Natural killer cell (primary cell): ENCODE data around the gene BEST3. TPM values are rescaled to one million over a fixed set of nuclear protein-coding genes. Genes with fewer than 3 reads are reported as not detected.
"Not testable (repeated sequence)": the region's sequence is repeated elsewhere in the genome, so short reads cannot be mapped to it uniquely, and the experiment has no call there.

Experiments used
- ATAC-seq, 3 donors: fragments of 150-1000 bp in 2 of 3; fragments of 200-7000 bp in 1 of 3; cut with Tn5 transposase; 1 replicate in 1 of 3; 2 replicates in 2 of 3; pipeline ENCODE4 v1.10.0; 2021; ENCODE audit warnings: mild to moderate bottlenecking in 2 of 3, moderate library complexity in 2 of 3
- DNase-seq, 2 donors: peaks; one replicate each; pipeline versions ENCODE4 v3.0.0 to v3.0.0-alpha.2; 2013 to 2021; ENCODE audit warnings: mixed read lengths in 1 of 2
- H3K27ac ChIP-seq: one replicate; pipeline ENCODE4 v1.5.1; 2013; ENCODE audit warnings: mild to moderate bottlenecking, low read length
- H3K27me3 ChIP-seq: one replicate; pipeline ENCODE4 v1.6.1; 2013; ENCODE audit warnings: low read length; ENCODE audit not compliant: control insufficient read depth, insufficient read depth
- H3K36me3 ChIP-seq: one replicate; pipeline ENCODE4 v1.6.1; 2013; ENCODE audit warnings: low read length; ENCODE audit not compliant: control insufficient read depth, insufficient read depth
- H3K4me1 ChIP-seq: one replicate; pipeline ENCODE4 v1.6.1; 2013; ENCODE audit warnings: low read length; ENCODE audit not compliant: control insufficient read depth, insufficient read depth
- H3K4me3 ChIP-seq: one replicate; pipeline ENCODE4 v1.5.1; 2013; ENCODE audit warnings: low read length
- H3K9me3 ChIP-seq: one replicate; pipeline ENCODE4 v1.6.1; 2013; ENCODE audit warnings: low read length; ENCODE audit not compliant: control insufficient read depth, insufficient read depth
- H3K27ac Mint-ChIP-seq, 2 donors: one replicate each; pipeline ENCODE4 v1.8.0; 2022; ENCODE audit warnings: mild to moderate bottlenecking in 2 of 2, mixed read lengths in 2 of 2, moderate library complexity in 1 of 2
- H3K27me3 Mint-ChIP-seq, 2 donors: one replicate each; pipeline ENCODE4 v1.8.0; 2022; ENCODE audit warnings: low read depth in 2 of 2, mixed read lengths in 2 of 2
- H3K36me3 Mint-ChIP-seq: one replicate; pipeline ENCODE4 v1.8.0; 2022; ENCODE audit warnings: mixed read lengths
- H3K4me1 Mint-ChIP-seq, 2 donors: one replicate each; pipeline ENCODE4 v1.8.0; 2022; ENCODE audit warnings: mixed read lengths in 2 of 2
- H3K4me3 Mint-ChIP-seq: one replicate; pipeline ENCODE4 v1.8.0; 2022; ENCODE audit warnings: mild to moderate bottlenecking, moderate library complexity, mixed read lengths
- H3K9me3 Mint-ChIP-seq, 2 donors: one replicate each; pipeline ENCODE4 v1.8.0; 2022; ENCODE audit warnings: mixed read lengths in 2 of 2
- WGBS: methylation state at CpG from one replicate; pipeline ENCODE4 v1.1.7; 2013; ENCODE audit warnings: missing lambda C conversion rate; ENCODE audit not compliant: insufficient coverage; 5-methylcytosine and 5-hydroxymethylcytosine counted together
- intact Hi-C: fragments of 100-400 bp; cut with micrococcal nuclease; formaldehyde crosslinking; loops from one replicate; pipeline ENCODE4 v1.14.2; 2022
- total RNA-seq, 4 donors: library from RNA; stranded (reverse); fragments of 120-200 nt in 1 of 4; gene quantifications; one replicate each; pipeline versions ENCODE4 v1.2.3 to v1.2.4, GENCODE V29; 2013 to 2022
- TF ChIP-seq, protein P1 (sequence below): fragments of 200-600 bp; IDR thresholded peaks from one replicate; pipeline ENCODE4 v1.8.0; 2022; ENCODE audit warnings: antibody characterized with exemption

Gene BEST3
- total RNA-seq, 3 donors from 2014 or later (not counting 1 experiment from before 2014, with no cell fraction given): not detected

DNA sequence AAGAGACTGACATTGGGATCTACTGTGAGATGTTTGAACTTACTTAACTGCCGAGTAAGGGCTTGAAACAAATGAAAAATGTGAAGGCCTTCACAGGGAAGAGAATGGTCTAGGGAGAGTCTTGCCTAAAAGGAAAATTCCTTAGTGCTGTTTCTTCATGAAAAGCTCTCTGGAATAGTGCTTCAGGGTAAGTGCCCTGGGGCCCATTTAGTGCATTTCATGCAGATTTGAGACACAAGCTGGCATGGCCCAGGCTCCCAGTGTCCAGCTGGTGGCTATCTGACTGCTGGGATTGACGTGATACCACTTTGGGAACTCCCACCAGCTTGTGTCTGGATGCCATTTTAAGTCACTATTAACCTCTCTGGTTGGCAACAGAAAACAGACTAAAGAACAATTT lies 26.9 kb downstream of the BEST3 start:
- Histone ChIP-seq H3K36me3 (no peaks in the 10 kb centered on the region), H3K4me3 (no peak overlapping the region), H3K4me1 (no peaks in the 10 kb centered on the region), H3K27me3 (no peaks in the 10 kb centered on the region), H3K27ac (no peak overlapping the region), H3K9me3 (no peaks in the 10 kb centered on the region)
- Mint-ChIP-seq H3K27me3 (peaks cover 6 to 8% of the 10 kb centered on the region in 2 donors), H3K9me3 (no peaks in the 10 kb centered on the region), H3K4me3 (no peak overlapping the region), H3K4me1 (no peaks in the 10 kb centered on the region), H3K36me3 (no peaks in the 10 kb centered on the region), H3K27ac (no peak overlapping the region)
- intact Hi-C loops: no loop called here
- no peak for ATAC-seq
- TF ChIP-seq, protein P1, sequence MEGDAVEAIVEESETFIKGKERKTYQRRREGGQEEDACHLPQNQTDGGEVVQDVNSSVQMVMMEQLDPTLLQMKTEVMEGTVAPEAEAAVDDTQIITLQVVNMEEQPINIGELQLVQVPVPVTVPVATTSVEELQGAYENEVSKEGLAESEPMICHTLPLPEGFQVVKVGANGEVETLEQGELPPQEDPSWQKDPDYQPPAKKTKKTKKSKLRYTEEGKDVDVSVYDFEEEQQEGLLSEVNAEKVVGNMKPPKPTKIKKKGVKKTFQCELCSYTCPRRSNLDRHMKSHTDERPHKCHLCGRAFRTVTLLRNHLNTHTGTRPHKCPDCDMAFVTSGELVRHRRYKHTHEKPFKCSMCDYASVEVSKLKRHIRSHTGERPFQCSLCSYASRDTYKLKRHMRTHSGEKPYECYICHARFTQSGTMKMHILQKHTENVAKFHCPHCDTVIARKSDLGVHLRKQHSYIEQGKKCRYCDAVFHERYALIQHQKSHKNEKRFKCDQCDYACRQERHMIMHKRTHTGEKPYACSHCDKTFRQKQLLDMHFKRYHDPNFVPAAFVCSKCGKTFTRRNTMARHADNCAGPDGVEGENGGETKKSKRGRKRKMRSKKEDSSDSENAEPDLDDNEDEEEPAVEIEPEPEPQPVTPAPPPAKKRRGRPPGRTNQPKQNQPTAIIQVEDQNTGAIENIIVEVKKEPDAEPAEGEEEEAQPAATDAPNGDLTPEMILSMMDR: no peak
- WGBS: 84% methylated on average over 2 of the region's 2 CpGs
- no peak for DNase-seq

- H3K9me3 Mint-ChIP-seq: no peaks in the 10 kb centered on the region
- no peaks in the 10 kb centered on the region for H3K27me3 ChIP-seq
- intact Hi-C loops: no loop called here
- no peaks in the 10 kb centered on the region for H3K36me3 ChIP-seq
- TF ChIP-seq, protein P1: no peak
- no peaks in the 10 kb centered on the region for H3K9me3 ChIP-seq
- no peak overlapping the region for H3K27ac Mint-ChIP-seq
- ATAC-seq (no peak), DNase-seq (no peak)
- no peaks in the 10 kb centered on the region for H3K4me1 Mint-ChIP-seq
- no peaks in the 10 kb centered on the region for H3K4me1 ChIP-seq
- H3K36me3 Mint-ChIP-seq: no peaks in the 10 kb centered on the region
- WGBS: 96% methylated on average over 3 of the region's 4 CpGs
- peaks cover 1 to 5% of the 10 kb centered on the region in 2 donors for H3K27me3 Mint-ChIP-seq
- H3K27ac ChIP-seq: no peak overlapping the region
- no peak overlapping the region for H3K4me3 Mint-ChIP-seq
- no peak overlapping the region for H3K4me3 ChIP-seq
Observed at GRCh38 chr12:69671597-69671996, 27.5 kb downstream of the BEST3 start.

- TF ChIP-seq, protein P1: no peak
- Mint-ChIP-seq H3K9me3 (no peaks in the 10 kb centered on the region), H3K27me3 (peaks cover 0 to 5% of the 10 kb centered on the region in 2 donors), H3K36me3 (no peaks in the 10 kb centered on the region), H3K27ac (no peak overlapping the region), H3K4me3 (no peak overlapping the region), H3K4me1 (no peaks in the 10 kb centered on the region)
- ATAC-seq (no peak), DNase-seq (no peak)
- Histone ChIP-seq H3K4me3 (no peak overlapping the region), H3K27me3 (no peaks in the 10 kb centered on the region), H3K27ac (no peak overlapping the region), H3K9me3 (no peaks in the 10 kb centered on the region), H3K4me1 (no peaks in the 10 kb centered on the region), H3K36me3 (no peaks in the 10 kb centered on the region)
- intact Hi-C loops: no loop called here
- WGBS: 84% methylated on average over 2 of the region's 2 CpGs
Observed at GRCh38 chr12:69666798-69667197, 32.3 kb downstream of the BEST3 start.

DNA sequence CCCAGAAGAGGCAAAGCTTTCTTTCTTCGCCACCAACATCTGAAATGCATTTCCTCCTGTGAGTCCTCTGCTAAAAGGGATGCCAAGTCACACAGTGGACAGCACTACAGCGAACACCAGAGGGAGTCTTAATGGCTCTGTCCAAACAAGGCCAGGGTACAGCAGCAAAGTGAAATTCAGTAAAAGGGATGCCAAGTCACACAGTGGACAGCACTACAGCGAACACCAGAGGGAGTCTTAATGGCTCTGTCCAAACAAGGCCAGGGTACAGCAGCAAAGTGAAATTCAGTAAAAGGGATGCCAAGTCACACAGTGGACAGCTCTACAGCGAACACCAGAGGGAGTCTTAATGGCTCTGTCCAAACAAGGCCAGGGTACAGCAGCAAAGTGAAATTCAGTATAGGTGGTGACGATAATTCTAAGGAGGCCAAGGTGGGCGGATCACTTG lies 34.1 kb downstream of the BEST3 start:
- H3K4me3 Mint-ChIP-seq, ATAC-seq, DNase-seq, H3K9me3 Mint-ChIP-seq, H3K4me1 ChIP-seq, H3K27me3 ChIP-seq, H3K4me3 ChIP-seq, H3K9me3 ChIP-seq, H3K27ac Mint-ChIP-seq, intact Hi-C loops, H3K4me1 Mint-ChIP-seq, H3K36me3 ChIP-seq, H3K27ac ChIP-seq, H3K36me3 Mint-ChIP-seq: not testable (repeated sequence)
- WGBS: 91% methylated on average over 6 of the region's 6 CpGs
- H3K27me3 Mint-ChIP-seq: peaks cover 12 to 14% of the 10 kb centered on the region in 2 donors
